Endothelial cell (in vitro differentiated cells): Measurements from ENCODE around the gene KAT5. TPM values are rescaled to one million over a fixed set of nuclear protein-coding genes. Genes with fewer than 3 reads are reported as not detected.

Source experiments
- DNase-seq: peaks from one replicate; pipeline ENCODE4 v3.0.0; 2021; ENCODE audit warnings: low spot score
- H3K27ac Mint-ChIP-seq: one replicate; pipeline ENCODE4 v1.8.0; 2021; ENCODE audit warnings: mixed read lengths, inconsistent platforms; ENCODE audit not compliant: unreplicated experiment
- H3K27me3 Mint-ChIP-seq: one replicate; pipeline ENCODE4 v1.8.0; 2021; ENCODE audit warnings: mild to moderate bottlenecking, moderate library complexity, mixed read lengths, inconsistent platforms; ENCODE audit not compliant: unreplicated experiment
- H3K36me3 Mint-ChIP-seq: one replicate; pipeline ENCODE4 v1.8.0; 2021; ENCODE audit warnings: mild to moderate bottlenecking, low read depth, mixed read lengths, inconsistent platforms; ENCODE audit not compliant: unreplicated experiment
- H3K4me1 Mint-ChIP-seq: one replicate; pipeline ENCODE4 v1.8.0; 2021; ENCODE audit warnings: mild to moderate bottlenecking, mixed read lengths, inconsistent platforms; ENCODE audit not compliant: unreplicated experiment
- H3K4me3 Mint-ChIP-seq: one replicate; pipeline ENCODE4 v1.8.0; 2021; ENCODE audit warnings: mild to moderate bottlenecking, mixed read lengths, inconsistent platforms; ENCODE audit not compliant: unreplicated experiment
- H3K9me3 Mint-ChIP-seq: one replicate; pipeline ENCODE4 v1.8.0; 2021; ENCODE audit warnings: mixed read lengths, inconsistent platforms; ENCODE audit not compliant: unreplicated experiment
- total RNA-seq: library from RNA; stranded (reverse); fragmentation: NEBNext Ultra II Directional; extraction: Animal tissue kit (Norgen Biotek cat#: 25700); gene quantifications from one replicate; pipeline ENCODE4 v1.2.1, GENCODE V29; 2021; ENCODE audit not compliant: unreplicated experiment
- TF ChIP-seq, protein P1 (sequence below): fragments of 200-600 bp; sonication (generic); IDR thresholded peaks from one replicate; pipeline ENCODE4 v1.5.0; 2021; ENCODE audit warnings: antibody characterized with exemption; ENCODE audit not compliant: unreplicated experiment

The KAT5 gene
- total RNA-seq, 1 donor from 2014 or later = 28.2 TPM

DNA sequence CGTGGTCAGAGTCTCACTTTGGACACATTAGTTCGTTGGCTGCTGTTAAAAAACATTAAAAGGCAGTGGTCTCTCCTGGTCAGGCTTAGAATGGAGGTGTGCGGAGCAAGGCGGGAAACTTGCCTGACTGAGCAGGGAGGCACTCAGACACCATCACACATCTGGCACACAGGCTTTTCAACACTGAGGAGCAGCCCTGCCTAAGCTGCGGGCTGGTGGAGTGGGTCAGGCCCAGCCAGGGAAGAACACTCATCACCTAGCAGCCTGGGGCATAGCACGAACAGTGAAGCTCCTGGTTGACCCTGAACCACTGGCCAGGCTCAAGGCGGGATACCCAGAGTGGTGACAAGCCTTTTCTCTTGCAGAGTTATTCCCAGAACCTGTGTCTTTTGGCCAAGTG is 4.2 kb downstream of the KAT5 start:
- Mint-ChIP-seq H3K27me3 (peaks cover 17% of the 10 kb centered on the region), H3K9me3 (no peaks in the 10 kb centered on the region), H3K4me1 (peaks cover 9% of the 10 kb centered on the region), H3K36me3 (peaks cover 35% of the 10 kb centered on the region), H3K27ac (no peak overlapping the region), H3K4me3 (peak overlapping the region; percentile 31)
- no peak for DNase-seq
- TF ChIP-seq, protein P1, sequence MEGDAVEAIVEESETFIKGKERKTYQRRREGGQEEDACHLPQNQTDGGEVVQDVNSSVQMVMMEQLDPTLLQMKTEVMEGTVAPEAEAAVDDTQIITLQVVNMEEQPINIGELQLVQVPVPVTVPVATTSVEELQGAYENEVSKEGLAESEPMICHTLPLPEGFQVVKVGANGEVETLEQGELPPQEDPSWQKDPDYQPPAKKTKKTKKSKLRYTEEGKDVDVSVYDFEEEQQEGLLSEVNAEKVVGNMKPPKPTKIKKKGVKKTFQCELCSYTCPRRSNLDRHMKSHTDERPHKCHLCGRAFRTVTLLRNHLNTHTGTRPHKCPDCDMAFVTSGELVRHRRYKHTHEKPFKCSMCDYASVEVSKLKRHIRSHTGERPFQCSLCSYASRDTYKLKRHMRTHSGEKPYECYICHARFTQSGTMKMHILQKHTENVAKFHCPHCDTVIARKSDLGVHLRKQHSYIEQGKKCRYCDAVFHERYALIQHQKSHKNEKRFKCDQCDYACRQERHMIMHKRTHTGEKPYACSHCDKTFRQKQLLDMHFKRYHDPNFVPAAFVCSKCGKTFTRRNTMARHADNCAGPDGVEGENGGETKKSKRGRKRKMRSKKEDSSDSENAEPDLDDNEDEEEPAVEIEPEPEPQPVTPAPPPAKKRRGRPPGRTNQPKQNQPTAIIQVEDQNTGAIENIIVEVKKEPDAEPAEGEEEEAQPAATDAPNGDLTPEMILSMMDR = no peak

GRCh38 chr11:65716774-65717405 is 4.8 kb downstream of the KAT5 start:
- no peak for DNase-seq
- Mint-ChIP-seq H3K36me3 (peaks cover 35% of the 10 kb centered on the region), H3K9me3 (no peaks in the 10 kb centered on the region), H3K27ac (peak overlapping the region; percentile 48), H3K4me3 (peak overlapping the region; percentile 61), H3K4me1 (peaks cover 6% of the 10 kb centered on the region), H3K27me3 (peaks cover 19% of the 10 kb centered on the region)
- TF ChIP-seq, protein P1 = no peak

- Mint-ChIP-seq H3K4me3 (no peak overlapping the region), H3K27me3 (peaks cover 16% of the 10 kb centered on the region), H3K4me1 (peaks cover 2% of the 10 kb centered on the region), H3K9me3 (no peaks in the 10 kb centered on the region), H3K36me3 (peaks cover 35% of the 10 kb centered on the region), H3K27ac (peak overlapping the region; percentile 16)
- TF ChIP-seq, protein P1 = no peak
- no peak for DNase-seq
Measured at GRCh38 chr11:65717906-65718305, 5.9 kb downstream of the KAT5 start.

DNA sequence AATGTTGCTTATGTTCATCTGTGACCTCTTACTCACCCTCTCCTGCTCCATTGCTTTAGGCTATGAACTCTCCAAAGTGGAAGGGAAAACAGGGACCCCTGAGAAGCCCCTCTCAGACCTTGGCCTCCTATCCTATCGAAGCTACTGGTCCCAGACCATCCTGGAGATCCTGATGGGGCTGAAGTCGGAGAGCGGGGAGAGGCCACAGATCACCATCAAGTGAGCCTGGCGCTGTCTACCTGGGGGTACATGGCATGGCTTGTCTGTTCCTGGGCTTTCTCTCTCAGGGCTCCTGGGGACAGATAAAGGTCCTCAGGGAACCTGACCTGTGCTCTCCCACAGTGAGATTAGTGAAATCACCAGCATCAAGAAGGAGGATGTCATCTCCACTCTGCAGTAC is 6.5 kb downstream of the KAT5 start:
- Mint-ChIP-seq H3K27ac (no peak overlapping the region), H3K9me3 (no peaks in the 10 kb centered on the region), H3K4me3 (peak overlapping the region; percentile 59), H3K27me3 (peaks cover 14% of the 10 kb centered on the region), H3K36me3 (peaks cover 34% of the 10 kb centered on the region), H3K4me1 (peaks cover 2% of the 10 kb centered on the region)
- DNase-seq = no peak
- TF ChIP-seq, protein P1 = no peak

GRCh38 chr11:65718964-65719492 is 7.0 kb downstream of the KAT5 start:
- TF ChIP-seq, protein P1 = no peak
- Mint-ChIP-seq H3K27ac (no peak overlapping the region), H3K4me1 (peaks cover 2% of the 10 kb centered on the region), H3K36me3 (peaks cover 30% of the 10 kb centered on the region), H3K9me3 (no peaks in the 10 kb centered on the region), H3K4me3 (peak overlapping the region; percentile 98), H3K27me3 (peaks cover 14% of the 10 kb centered on the region)
- no peak for DNase-seq
